ENCODE results near the gene TFEB.

DNA sequence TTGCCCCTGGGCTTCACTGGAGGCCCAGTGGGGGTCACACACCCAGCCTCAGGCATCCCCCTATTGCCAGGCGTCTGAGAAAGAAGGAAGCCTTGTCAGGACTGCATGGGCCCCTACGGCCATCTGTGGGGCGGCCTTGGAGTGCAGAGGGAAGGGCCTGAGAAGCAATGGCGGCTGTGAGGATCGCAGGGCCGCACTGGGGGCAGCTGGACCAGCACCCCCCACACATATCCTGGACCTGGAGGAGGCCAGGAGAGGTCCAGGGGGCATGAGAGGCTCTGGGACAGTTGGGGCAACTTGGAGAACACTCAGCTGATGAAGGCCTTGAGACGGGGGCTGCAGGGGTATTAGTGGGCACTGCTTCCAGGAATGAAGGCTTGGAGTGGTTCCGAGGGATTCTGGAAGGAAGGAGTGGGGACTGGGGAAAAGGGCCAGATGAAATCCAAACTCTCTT, 80.7 kb downstream of the TFEB start:
- no peak for TF ChIP-seq YY1 (IDR thresholded peaks at IDR 0.05; ENCODE audit: insufficient read depth, insufficient read length)
- no peak for TF ChIP-seq SUZ12 (IDR thresholded peaks at IDR 0.05; ENCODE audit: extremely low read depth, insufficient read depth, insufficient read length)
- TF ChIP-seq ZNF274 (IDR thresholded peaks at IDR 0.05; ENCODE audit: low read depth, low read length) = no peak

Measured in NT2/D1 (cell line).